Adrenal gland (tissue), 12 donors: ENCODE data around the gene MYADM. TPM values are rescaled to one million over a fixed set of nuclear protein-coding genes. Genes with fewer than 3 reads are reported as not detected.
"Not testable (repeated sequence)": the region's sequence is repeated elsewhere in the genome, so short reads cannot be mapped to it uniquely, and the experiment has no call there.

ENCODE experiments used
- DNase-seq, 7 donors: peaks; one replicate each; pipeline ENCODE4 v3.0.0-alpha.2; 2019 to 2020
- H3K27ac ChIP-seq, 5 donors: fragments of 200-600 bp; sonication (generic) in 4 of 5; 1 replicate in 3 of 5; 2 replicates in 2 of 5; pipeline versions ENCODE4 v1.5.1 to v1.8.0; 2016 to 2020; ENCODE audit warnings: mild to moderate bottlenecking in 1 of 5
- H3K27me3 ChIP-seq: fragments of 200-600 bp; 2 replicates; pipeline ENCODE4 v1.8.0; 2021
- H3K36me3 ChIP-seq, 2 donors: fragments of 200-600 bp; replicated peaks in 1 of 2; 1 replicate in 1 of 2; 2 replicates in 1 of 2; pipeline versions ENCODE4 v1.5.1 to v1.8.0; 2018 to 2022
- H3K4me1 ChIP-seq, 2 donors: fragments of 200-600 bp; replicated peaks in 1 of 2; 1 replicate in 1 of 2; 2 replicates in 1 of 2; pipeline versions ENCODE4 v1.5.1 to v1.8.0; 2018 to 2021
- H3K4me3 ChIP-seq, 4 donors: fragments of 200-600 bp; sonication (generic) in 3 of 4; one replicate each; pipeline ENCODE4 v1.5.1; 2016 to 2018
- H3K9me3 ChIP-seq, 3 donors: fragments of 200-600 bp; sonication (generic) in 1 of 3; replicated peaks in 1 of 3; 1 replicate in 2 of 3; 2 replicates in 1 of 3; pipeline versions ENCODE4 v1.5.1 to v1.8.0; 2016 to 2021
- CTCF ChIP-seq, 6 experiments: fragments of 450-650 bp in 4 of 6; fragments of 200-600 bp in 2 of 6; sonication (generic) in 1 of 6; IDR thresholded peaks; 1 replicate in 5 of 6; 2 replicates in 1 of 6; pipeline versions ENCODE4 v1.5.1 to v1.8.0; 2016 to 2021; ENCODE audit warnings: antibody characterized with exemption in 6 of 6, mild to moderate bottlenecking in 2 of 6, moderate library complexity in 1 of 6
- POLR2A ChIP-seq, 2 donors: fragments of 450-650 bp; IDR thresholded peaks; one replicate each; pipeline ENCODE4 v1.6.1; 2017; ENCODE audit warnings: antibody characterized with exemption in 2 of 2, mild to moderate bottlenecking in 2 of 2, moderate library complexity in 1 of 2
- WGBS, 4 donors: extraction: QIAGEN DNeasy Blood & Tissue Kit in 2 of 4; methylation state at CpG; one replicate each; pipeline versions ENCODE4 v1.1.5 to v1.1.7; 2013 to 2017; 5-methylcytosine and 5-hydroxymethylcytosine counted together
- intact Hi-C, 2 donors: fragments of 100-400 bp; cut with DNase I; formaldehyde crosslinking; loops; one replicate each; pipeline versions ENCODE4 v1.14.1 to v1.15.0; 2022 to 2023
- polyA plus RNA-seq, 3 donors: library from polyadenylated mRNA; stranded (reverse); fragments of 200-250 nt in 2 of 3; fragments of 350-450 nt in 1 of 3; fragmentation: Illumina TruSeq in 1 of 3; extraction: RNeasy Lipid Tissue Mini Kit (QIAGEN cat#74804) in 1 of 3; gene quantifications; one replicate each; pipeline ENCODE4 v1.2.3, GENCODE V29; 2013 to 2014
- total RNA-seq, 9 donors: library from RNA; depleted of rRNA in 4 of 9; stranded (reverse); fragments of >200 nt in 4 of 9; fragments of 120-200 nt in 1 of 9; fragmentation: NEBNext Ultra II Directional in 1 of 9; extraction: Animal tissue kit (Norgen Biotek cat#: 25700) in 1 of 9; gene quantifications; one replicate each; pipeline versions ENCODE4 v1.1.0 to v1.2.4, GENCODE V29; 2013 to 2023
- donor health status: healthy with polysubstance abuse.
- donor health status: Bipolar disorder and iron deficiency.
- donor health status: DM: yes; HTN: yes; CAD: no.
- donor health status: DM: no; HTN: no; CAD: no.
- donor health status: DM: no; HTN: no; CAD: no.
- donor health status: DM: yes; HTN: yes; CAD: no.

The MYADM gene
- total and polyA plus RNA-seq, 12 donors, result 6.5 to 74.0 (median 38.1) TPM

- no peaks in the 10 kb centered on the region for H3K9me3 ChIP-seq
- TF ChIP-seq CTCF (IDR thresholded peaks at IDR 0.05), result no peak
- TF ChIP-seq POLR2A (IDR thresholded peaks at IDR 0.05), result no peak
- peaks cover 0 to under 1% of the 10 kb centered on the region in 2 donors for H3K36me3 ChIP-seq
- H3K27ac ChIP-seq, result peak overlapping the region in 4 of 5 donors; percentile 46 to 86 (median 73)
- WGBS, 4 donors, result 0 to 2% (median 1%) methylated on average over 13 to 35 of the region's 37 CpGs
- peak; percentile 34 to 66 (median 41) for DNase-seq
- peak overlapping the region in 3 of 4 donors; percentile 40 to 75 (median 41) for H3K4me3 ChIP-seq
- peaks cover 8 to 23% of the 10 kb centered on the region in 2 donors for H3K4me1 ChIP-seq
- intact Hi-C loops, result no loop called here
- H3K27me3 ChIP-seq, result no peaks in the 10 kb centered on the region
Measured at GRCh38 chr19:53868091-53868891, 608 bp downstream of the MYADM start.

DNA sequence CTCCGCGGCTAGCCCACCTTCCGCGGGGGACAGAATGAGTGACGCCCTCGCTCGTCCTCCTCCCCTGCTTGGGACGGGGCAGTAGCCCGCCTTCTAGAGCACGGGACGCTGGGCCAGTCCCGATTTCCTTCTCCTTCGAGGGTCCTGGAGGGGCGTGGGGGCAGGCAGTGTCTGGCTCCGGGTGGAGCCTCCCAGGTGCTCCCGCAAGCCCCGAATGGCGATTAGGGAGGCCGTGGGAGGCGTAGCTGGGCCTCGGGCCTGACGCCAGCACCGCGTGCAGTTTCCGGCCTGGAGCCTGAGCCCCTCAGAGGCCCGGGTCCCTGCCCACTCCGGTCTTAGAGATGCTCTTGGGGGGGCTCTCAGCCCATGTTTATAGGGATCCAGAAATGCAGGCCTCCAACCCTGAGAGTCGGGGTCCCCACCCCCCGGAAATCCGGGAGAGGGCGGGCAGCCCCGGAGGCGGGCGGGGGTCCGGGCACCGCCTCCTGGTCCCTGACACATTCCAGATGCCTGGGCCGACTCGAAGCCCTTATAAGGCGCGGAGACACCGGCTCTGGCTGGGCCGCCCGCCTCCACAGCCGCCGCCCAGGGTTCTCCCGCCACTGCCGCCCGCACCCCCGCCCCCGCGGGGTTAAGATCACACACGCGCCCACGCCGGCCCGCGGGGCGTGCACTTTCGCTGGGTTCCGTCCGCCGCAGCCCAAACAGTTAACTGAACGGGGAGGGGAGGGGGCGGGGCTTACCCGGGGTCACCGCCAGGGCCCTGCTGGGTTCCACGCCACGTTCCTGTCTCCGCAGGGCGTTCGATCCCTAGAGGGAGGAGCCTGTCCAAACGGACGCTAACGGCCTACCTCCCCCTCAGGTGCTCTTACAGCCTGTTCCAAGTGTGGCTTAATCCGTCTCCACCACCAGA, 1.5 kb downstream of the MYADM start:
- WGBS, 4 donors, result 0 to 1% (median 0%) methylated on average over 6 to 75 of the region's 75 CpGs
- peak; percentile 81 to 92 (median 87) for DNase-seq
- peak overlapping the region in 4 of 5 donors; percentile 57 to 86 (median 73) for H3K27ac ChIP-seq
- H3K9me3 ChIP-seq, result no peaks in the 10 kb centered on the region
- H3K4me1 ChIP-seq, result peaks cover 8 to 23% of the 10 kb centered on the region in 2 donors
- TF ChIP-seq CTCF (IDR thresholded peaks at IDR 0.05), result peak in 5 of 6 experiments; percentile 27 to 67 (median 50)
- peak; percentile 9 to 16 for TF ChIP-seq POLR2A (IDR thresholded peaks at IDR 0.05)
- H3K4me3 ChIP-seq, result peak overlapping the region; percentile 41 to 75 (median 50)
- intact Hi-C loops, result no loop called here
- peaks cover 0 to 9% of the 10 kb centered on the region in 2 donors for H3K36me3 ChIP-seq
- no peaks in the 10 kb centered on the region for H3K27me3 ChIP-seq

DNA sequence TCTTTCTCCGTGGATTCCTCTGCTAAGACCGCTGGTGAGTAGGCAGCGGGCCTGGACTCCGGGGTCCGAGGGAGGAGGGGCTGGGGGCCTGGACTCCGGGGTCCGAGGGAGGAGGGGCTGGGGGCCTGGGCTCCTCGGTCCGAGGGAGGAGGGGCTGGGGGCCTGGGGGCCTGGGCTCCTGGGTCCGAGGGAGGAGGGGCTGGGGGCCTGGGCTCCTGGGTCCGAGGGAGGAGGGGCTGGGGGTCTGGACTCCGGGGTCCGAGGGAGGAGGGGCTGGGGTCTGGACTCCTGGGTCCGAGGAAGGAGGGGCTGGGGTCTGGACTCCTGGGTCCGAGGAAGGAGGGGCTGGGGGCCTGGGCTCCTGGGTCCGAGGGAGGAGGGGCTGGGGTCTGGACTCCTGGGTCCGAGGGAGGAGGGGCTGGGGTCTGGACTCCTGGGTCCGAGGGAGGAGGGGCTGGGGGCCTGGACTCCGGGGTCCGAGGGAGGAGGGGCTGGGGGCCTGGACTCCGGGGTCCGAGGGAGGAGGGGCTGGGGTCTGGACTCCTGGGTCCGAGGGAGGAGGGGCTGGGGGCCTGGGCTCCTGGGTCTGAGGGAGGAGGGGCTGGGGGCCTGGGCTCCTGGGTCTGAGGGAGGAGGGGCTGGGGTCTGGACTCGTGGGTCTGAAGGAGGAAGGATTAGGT, 2.3 kb downstream of the MYADM start:
- intact Hi-C loops, result not testable (repeated sequence)
- H3K4me3 ChIP-seq, result peak overlapping the region; percentile 41 to 75 (median 50)
- 0 to 17% (median 3%) methylated on average over 1 to 24 of the region's 24 CpGs for WGBS, 4 donors

GRCh38 chr19:53870485-53870844, 2.8 kb downstream of the MYADM start:
- H3K4me1 ChIP-seq, result peaks cover 8 to 23% of the 10 kb centered on the region in 2 donors

More for the DNA sequence above, 2.3 kb downstream of the MYADM start:
- H3K27me3 ChIP-seq, H3K9me3 ChIP-seq, DNase-seq: not testable (repeated sequence)
- peak overlapping the region in 4 of 5 donors; percentile 57 to 86 (median 73) for H3K27ac ChIP-seq
- H3K4me1 ChIP-seq, result peaks cover 8 to 23% of the 10 kb centered on the region in 2 donors
- H3K36me3 ChIP-seq, result peaks cover 0 to 13% of the 10 kb centered on the region in 2 donors

More at GRCh38 chr19:53870485-53870844, 2.8 kb downstream of the MYADM start:
- 17 to 43% (median 35%) methylated on average over 5 of the region's 5 CpGs for WGBS, 4 donors
- TF ChIP-seq CTCF (IDR thresholded peaks at IDR 0.05) (no peak), POLR2A (IDR thresholded peaks at IDR 0.05) (no peak)
- Histone ChIP-seq H3K4me3 (peak overlapping the region in 1 of 4 donors; percentile 75), H3K27ac (peak overlapping the region in 3 of 5 donors; percentile 47 to 86 (median 57)), H3K36me3 (peaks cover 0 to 13% of the 10 kb centered on the region in 2 donors), H3K27me3 (no peaks in the 10 kb centered on the region), H3K9me3 (no peaks in the 10 kb centered on the region)
- peak in 4 of 7 donors; percentile 37 to 53 (median 46) for DNase-seq
- intact Hi-C loops, result no loop called here
